Measurements from ENCODE around the gene CLCA4. TPM values are rescaled to one million over a fixed set of nuclear protein-coding genes. Genes with fewer than 3 reads are reported as not detected.

Gene CLCA4
- total and polyA plus RNA-seq, 2 of the 4 experiments (the other 2 are of a cell fraction) = not detected

DNA sequence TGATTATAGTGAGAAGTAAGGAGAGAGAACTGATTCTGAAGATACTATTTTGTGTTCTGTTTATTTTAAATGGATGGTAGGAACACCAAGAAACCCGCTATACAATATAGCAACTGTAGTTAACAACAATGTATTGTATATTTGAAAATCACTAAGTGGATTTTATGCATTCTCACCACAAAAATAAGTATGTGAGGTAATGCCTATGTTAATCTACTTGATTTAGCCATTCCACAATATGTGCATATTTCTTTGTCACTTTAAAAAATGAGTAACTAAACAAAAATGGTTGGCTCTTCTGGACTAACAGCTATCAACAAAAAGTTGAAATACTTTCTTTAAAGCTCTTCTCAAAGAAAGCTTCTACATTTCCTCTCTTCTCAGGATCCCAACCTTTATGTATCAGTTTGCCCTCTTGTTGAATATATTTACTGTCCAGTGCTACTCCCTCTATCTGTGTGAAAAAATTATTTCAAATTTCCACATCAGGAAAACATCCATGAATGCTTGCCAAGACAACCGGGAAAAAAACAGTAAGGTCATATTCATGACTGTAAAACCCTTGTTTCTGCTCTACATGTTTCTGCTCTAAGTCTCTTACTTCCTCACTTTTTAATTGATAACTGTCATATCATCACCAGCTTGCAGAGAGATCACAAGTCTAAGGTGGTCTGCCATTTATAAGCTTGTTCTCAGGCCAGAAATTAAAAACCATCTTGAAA lies 27.0 kb downstream of the CLCA4 start:
- Histone ChIP-seq H3K56ac (ENCODE audit: extremely low read depth, insufficient read depth, low read length) (no peak overlapping the region), H3K4me1 (ENCODE audit: control insufficient read depth, insufficient read depth, low read length) (no peaks in the 10 kb centered on the region), H2BK120ac (ENCODE audit: low read depth, low read length) (no peak overlapping the region), H2BK15ac (ENCODE audit: low read depth, low read length) (no peak overlapping the region), H3K79me1 (ENCODE audit: low read depth in 1 of 2, low read length in 2 of 2) (no peaks in the 10 kb centered on the region), H3K27ac (ENCODE audit: insufficient read depth, low read length) (no peak overlapping the region), H2BK20ac (ENCODE audit: low read depth, low read length) (no peak overlapping the region), H3K4me2 (ENCODE audit: low read depth, low read length) (no peak overlapping the region), H4K20me1 (ENCODE audit: insufficient read depth, low read length) (no peaks in the 10 kb centered on the region), H4K5ac (ENCODE audit: low read depth, low read length) (no peak overlapping the region), H2AK9ac (replicated peaks; ENCODE audit: low read depth, low read length, poor library complexity) (no peak overlapping the region), H2AK5ac (ENCODE audit: low read depth, low read length) (no peak overlapping the region), H3K4me3 (ENCODE audit: insufficient read depth, low read depth, low read length) (no peak overlapping the region), H2AFZ (replicated peaks; ENCODE audit: low read length, poor library complexity) (no peak overlapping the region), H2BK5ac (ENCODE audit: low read depth, low read length, poor library complexity, severe bottlenecking) (no peak overlapping the region), H3K9me3 (ENCODE audit: control insufficient read depth, insufficient read depth, low read length) (no peaks in the 10 kb centered on the region), H3K18ac (ENCODE audit: low read depth, low read length) (no peak overlapping the region), H4K91ac (ENCODE audit: insufficient read depth, low read depth, low read length) (no peak overlapping the region), H3K9me1 (ENCODE audit: insufficient read depth, low read length) (no peaks in the 10 kb centered on the region), H3K23ac (ENCODE audit: low read depth, low read length) (no peak overlapping the region), H3K36me3 (ENCODE audit: control insufficient read depth, insufficient read depth, low read length) (no peaks in the 10 kb centered on the region), H3K9ac (ENCODE audit: low read depth, low read length) (no peak overlapping the region), H4K8ac (ENCODE audit: low read depth in 2 of 2, low read length in 2 of 2) (no peak overlapping the region), H3K14ac (replicated peaks; ENCODE audit: low read depth, low read length) (no peak overlapping the region), H3K27me3 (ENCODE audit: control insufficient read depth, insufficient read depth, low read length) (no peaks in the 10 kb centered on the region), H3K4ac (ENCODE audit: low read depth, low read length) (no peak overlapping the region)
- TF ChIP-seq FOS (IDR thresholded peaks at IDR 0.05; ENCODE audit: low read depth, low read length) = no peak
- TF ChIP-seq RFX5 (IDR thresholded peaks at IDR 0.05; ENCODE audit: low read depth, low read length) = no peak
- TF ChIP-seq ELK1 (IDR thresholded peaks at IDR 0.05; ENCODE audit: borderline replicate concordance, low read depth, low read length) = no peak
- dilution Hi-C loops (cut with HindIII; ENCODE audit: low sequenced_read_pairs, unreplicated experiment) (no loop called here), intact Hi-C loops (cut with micrococcal nuclease) (no loop called here), in situ Hi-C loops (cut with MboI; ENCODE audit: low sequenced_read_pairs) (no loop called here)
- ATAC-seq (ENCODE audit: low read depth) = no peak
- CTCF ChIA-PET = no interaction called here
- no TSS peak for BruUV-seq (replicated peaks)
- POLR2A ChIA-PET (ENCODE audit: unreplicated experiment) = no interaction called here
- WGBS, 2 experiments (ENCODE audit: extremely low coverage in 2 of 2, insufficient read length in 1 of 2) = no CpG with 5 or more reads among the region's 2 CpGs
- no peak for DNase-seq
